Panc1 (cell line): ENCODE results near the gene MAML3.

Source experiments
- CTCF ChIP-seq: fragments of 450-650 bp; IDR thresholded peaks from 2 replicates; pipeline ENCODE4 v1.5.1; 2017; ENCODE audit warnings: mild to moderate bottlenecking
- SIN3A ChIP-seq: IDR thresholded peaks from 2 replicates; pipeline ENCODE4 v1.6.1; 2012; ENCODE audit warnings: low read depth, mild to moderate bottlenecking, low read length, moderate library complexity, borderline replicate concordance; ENCODE audit not compliant: insufficient read depth

- TF ChIP-seq CTCF (no peak), SIN3A (no peak)
Observed at GRCh38 chr4:139966383-139966782, 187.6 kb downstream of the MAML3 start.
